Mucosa of descending colon (tissue), 3 donors: Measurements from ENCODE around the gene PRKAB1. TPM values are rescaled to one million over a fixed set of nuclear protein-coding genes. Genes with fewer than 3 reads are reported as not detected.
A peak's percentile ranks its signal among the peaks of the same experiment; 100 is the strongest.

ENCODE experiments used
- ATAC-seq: fragments of 200-7000 bp; cut with Tn5 transposase; one replicate; pipeline ENCODE4 v1.9.1; 2020; ENCODE audit warnings: mild to moderate bottlenecking, moderate library complexity
- DNase-seq, 3 donors: peaks; one replicate each; pipeline ENCODE4 v3.0.0-alpha.2; 2020
- H3K36me3 ChIP-seq: fragments of 200-600 bp; one replicate; pipeline ENCODE4 v1.8.0; 2021; ENCODE audit warnings: low read depth, mild to moderate bottlenecking
- H3K4me1 ChIP-seq: fragments of 200-600 bp; one replicate; pipeline ENCODE4 v1.8.0; 2021; ENCODE audit warnings: low read depth, mild to moderate bottlenecking
- H3K4me3 ChIP-seq: fragments of 200-600 bp; one replicate; pipeline ENCODE4 v1.8.0; 2021; ENCODE audit warnings: mild to moderate bottlenecking
- H3K9me3 ChIP-seq: fragments of 200-600 bp; one replicate; pipeline ENCODE4 v1.8.0; 2021; ENCODE audit warnings: mild to moderate bottlenecking
- intact Hi-C, 2 donors: fragments of 100-400 bp; cut with DNase I in 1 of 2; cut with micrococcal nuclease in 1 of 2; formaldehyde crosslinking; loops; one replicate each; pipeline versions ENCODE4 v1.11.0 to v1.11.1; 2022; cut with DNase I, micrococcal nuclease
- total RNA-seq, 3 donors: library from RNA; stranded (reverse); fragmentation: NEBNext Ultra II Directional in 2 of 3; extraction: Animal tissue kit (Norgen Biotek cat#: 25700) in 2 of 3; gene quantifications; one replicate each; pipeline versions ENCODE4 v1.2.1 to v1.2.4, GENCODE V29; 2021 to 2023
- TF ChIP-seq, protein P1 (sequence below): fragments of 200-600 bp; IDR thresholded peaks from one replicate; pipeline ENCODE4 v1.8.0; 2022; ENCODE audit warnings: antibody characterized with exemption, mild to moderate bottlenecking
- donor health status: DM: no; HTN: no; CAD: no; lungs with moderate emphysema.
- donor health status: DM: no; HTN: no; CAD: no.
- donor health status: DM: no; HTN: yes; CAD: no.

PRKAB1 gene
- total RNA-seq, 3 donors from 2014 or later: 63.8 to 127 (median 90.1) TPM

DNA sequence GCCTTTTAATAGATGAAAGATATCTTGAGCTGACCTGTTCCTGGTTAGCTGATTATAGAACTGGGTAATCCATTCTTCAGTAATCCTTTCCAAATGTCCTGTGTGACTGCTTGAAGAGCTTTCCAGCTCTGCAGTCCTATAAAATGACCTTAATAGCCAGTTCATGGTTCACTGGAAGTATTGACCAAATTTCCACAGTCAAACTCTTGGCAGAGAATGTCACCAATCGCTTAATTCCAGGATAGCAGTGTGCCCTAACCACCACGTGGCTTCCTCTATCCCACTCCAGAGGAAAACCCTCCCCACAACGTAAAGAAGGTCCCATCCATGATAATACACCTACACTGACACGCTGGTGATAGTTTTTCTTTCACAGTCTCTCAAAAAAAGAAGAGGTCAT is 17.4 kb downstream of the PRKAB1 start:
- ATAC-seq (no peak), DNase-seq (no peak)
- no peaks in the 10 kb centered on the region for H3K9me3 ChIP-seq
- H3K36me3 ChIP-seq: no peaks in the 10 kb centered on the region
- H3K4me3 ChIP-seq: no peak overlapping the region
- peaks cover 41% of the 10 kb centered on the region for H3K4me1 ChIP-seq
- TF ChIP-seq, protein P1, sequence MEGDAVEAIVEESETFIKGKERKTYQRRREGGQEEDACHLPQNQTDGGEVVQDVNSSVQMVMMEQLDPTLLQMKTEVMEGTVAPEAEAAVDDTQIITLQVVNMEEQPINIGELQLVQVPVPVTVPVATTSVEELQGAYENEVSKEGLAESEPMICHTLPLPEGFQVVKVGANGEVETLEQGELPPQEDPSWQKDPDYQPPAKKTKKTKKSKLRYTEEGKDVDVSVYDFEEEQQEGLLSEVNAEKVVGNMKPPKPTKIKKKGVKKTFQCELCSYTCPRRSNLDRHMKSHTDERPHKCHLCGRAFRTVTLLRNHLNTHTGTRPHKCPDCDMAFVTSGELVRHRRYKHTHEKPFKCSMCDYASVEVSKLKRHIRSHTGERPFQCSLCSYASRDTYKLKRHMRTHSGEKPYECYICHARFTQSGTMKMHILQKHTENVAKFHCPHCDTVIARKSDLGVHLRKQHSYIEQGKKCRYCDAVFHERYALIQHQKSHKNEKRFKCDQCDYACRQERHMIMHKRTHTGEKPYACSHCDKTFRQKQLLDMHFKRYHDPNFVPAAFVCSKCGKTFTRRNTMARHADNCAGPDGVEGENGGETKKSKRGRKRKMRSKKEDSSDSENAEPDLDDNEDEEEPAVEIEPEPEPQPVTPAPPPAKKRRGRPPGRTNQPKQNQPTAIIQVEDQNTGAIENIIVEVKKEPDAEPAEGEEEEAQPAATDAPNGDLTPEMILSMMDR: no peak
- intact Hi-C loops: no loop called here

DNA sequence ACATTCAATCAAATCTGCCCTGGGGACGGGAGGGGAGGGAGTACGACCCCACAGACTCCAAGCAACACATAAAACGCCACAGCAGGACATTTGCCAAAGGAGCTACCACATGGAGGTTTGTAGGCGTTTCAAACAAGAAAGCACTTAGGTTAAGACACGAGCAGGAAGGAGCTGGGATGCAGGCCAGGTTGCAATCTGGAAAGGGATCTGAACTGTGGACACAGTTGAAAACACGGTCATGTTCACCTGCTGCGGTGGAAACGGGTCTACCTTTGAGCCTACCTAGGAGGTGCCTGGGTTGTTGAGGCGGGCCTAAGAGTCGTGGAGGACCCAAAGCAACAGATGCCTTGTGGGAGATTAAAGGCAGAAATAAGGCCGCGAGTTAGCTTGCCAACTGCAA is 18.4 kb downstream of the PRKAB1 start:
- ATAC-seq: no peak
- Histone ChIP-seq H3K36me3 (no peaks in the 10 kb centered on the region), H3K4me3 (no peak overlapping the region), H3K4me1 (peaks cover 31% of the 10 kb centered on the region), H3K9me3 (no peaks in the 10 kb centered on the region)
- DNase-seq: no peak
- intact Hi-C loops: no loop called here
- TF ChIP-seq, protein P1: no peak

DNA sequence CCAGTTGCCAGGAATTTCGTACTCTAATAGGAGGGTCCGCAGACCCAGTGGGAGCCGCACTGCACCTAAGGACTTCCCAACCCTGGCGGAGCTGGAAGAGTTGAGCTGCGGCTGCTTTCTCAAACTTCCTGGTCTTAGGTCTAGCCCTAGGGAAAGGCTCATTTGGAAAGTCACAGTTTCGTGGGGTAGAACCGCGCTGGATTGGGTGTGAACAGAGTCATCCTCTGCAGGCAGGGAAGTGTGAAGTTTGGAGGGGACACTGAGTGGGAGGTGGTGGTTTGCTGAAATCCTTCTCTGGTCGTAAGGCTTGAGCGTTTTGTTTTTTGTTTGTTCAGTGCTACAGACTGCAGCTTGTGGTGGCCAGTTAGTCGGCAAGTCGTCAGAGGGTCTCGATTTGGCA is 18.8 kb downstream of the PRKAB1 start:
- DNase-seq (no peak), ATAC-seq (no peak)
- TF ChIP-seq, protein P1: no peak
- intact Hi-C loops: no loop called here
- peaks cover 29% of the 10 kb centered on the region for H3K4me1 ChIP-seq
- no peak overlapping the region for H3K4me3 ChIP-seq
- no peaks in the 10 kb centered on the region for H3K36me3 ChIP-seq
- H3K9me3 ChIP-seq: no peaks in the 10 kb centered on the region

DNA sequence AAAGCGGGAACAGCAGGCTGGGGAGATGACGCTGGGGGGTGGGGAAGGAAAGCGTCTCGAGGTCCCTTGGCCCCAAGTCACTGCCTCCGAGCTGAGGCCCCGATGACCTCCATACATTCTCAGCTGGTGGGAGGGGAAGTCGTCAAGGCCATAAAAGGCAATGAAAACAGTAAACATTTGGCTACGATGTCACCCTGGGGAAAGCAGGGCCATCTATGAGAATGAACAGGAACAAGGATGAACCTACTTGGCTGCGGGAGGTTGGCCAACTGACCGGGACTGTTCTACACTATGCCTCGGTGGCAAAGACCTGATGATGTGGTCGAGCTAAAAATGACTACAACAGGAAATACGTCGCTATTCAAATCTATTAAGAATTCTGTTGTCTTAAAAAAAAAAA is 19.5 kb downstream of the PRKAB1 start:
- Histone ChIP-seq H3K4me1 (peaks cover 29% of the 10 kb centered on the region), H3K36me3 (no peaks in the 10 kb centered on the region), H3K9me3 (no peaks in the 10 kb centered on the region), H3K4me3 (no peak overlapping the region)
- TF ChIP-seq, protein P1: no peak
- intact Hi-C loops: no loop called here
- ATAC-seq (peak; percentile 1), DNase-seq (no peak)

DNA sequence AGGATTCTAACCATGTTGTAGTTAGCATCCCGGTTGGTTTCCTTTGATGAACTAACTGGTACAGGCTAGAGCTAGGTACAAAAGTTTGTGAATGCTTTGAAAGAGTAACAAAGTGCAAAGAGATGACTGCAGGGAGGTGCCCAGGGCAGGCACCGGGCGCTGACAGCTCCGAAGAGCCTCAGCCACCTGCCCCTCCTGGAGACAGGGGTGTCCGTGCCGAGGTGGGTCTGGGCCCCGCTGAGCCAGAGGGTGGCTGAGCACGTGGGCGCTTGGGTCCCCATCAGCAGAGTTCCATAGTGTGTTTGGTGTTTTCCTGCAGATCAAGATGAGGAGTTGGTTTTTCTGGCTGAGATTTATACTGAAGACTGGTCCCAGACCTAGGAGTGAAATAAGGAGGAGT is 19.9 kb downstream of the PRKAB1 start:
- H3K9me3 ChIP-seq: no peaks in the 10 kb centered on the region
- H3K4me1 ChIP-seq: peaks cover 29% of the 10 kb centered on the region

More for the DNA sequence above, 19.9 kb downstream of the PRKAB1 start:
- intact Hi-C loops: no loop called here
- no peak overlapping the region for H3K4me3 ChIP-seq
- TF ChIP-seq, protein P1: no peak
- ATAC-seq (no peak), DNase-seq (no peak)
- H3K36me3 ChIP-seq: no peaks in the 10 kb centered on the region
